Astrocyte of the cerebellum (primary cell): ENCODE data around the gene HSF4.

Experiments used
- DNase-seq: peaks from one replicate; pipeline ENCODE4 v3.0.0-alpha.2; 2011; ENCODE audit warnings: low read depth
- H3K4me3 ChIP-seq: 2 replicates; pipeline ENCODE4 v1.5.1; 2011; ENCODE audit warnings: mild to moderate bottlenecking, low read depth, low read length, moderate library complexity
- in situ Hi-C: cut with HindIII; loops from 2 replicates; pipeline ENCODE4 v1.10.0; 2017; ENCODE audit warnings: low sequenced_read_pairs
- TF ChIP-seq, protein P1 (sequence below): IDR thresholded peaks from 2 replicates; pipeline ENCODE4 v1.5.1; 2012; ENCODE audit warnings: low read length, low read depth, moderate library complexity, mild to moderate bottlenecking; ENCODE audit errors: missing control alignments

HSF4 gene

DNA sequence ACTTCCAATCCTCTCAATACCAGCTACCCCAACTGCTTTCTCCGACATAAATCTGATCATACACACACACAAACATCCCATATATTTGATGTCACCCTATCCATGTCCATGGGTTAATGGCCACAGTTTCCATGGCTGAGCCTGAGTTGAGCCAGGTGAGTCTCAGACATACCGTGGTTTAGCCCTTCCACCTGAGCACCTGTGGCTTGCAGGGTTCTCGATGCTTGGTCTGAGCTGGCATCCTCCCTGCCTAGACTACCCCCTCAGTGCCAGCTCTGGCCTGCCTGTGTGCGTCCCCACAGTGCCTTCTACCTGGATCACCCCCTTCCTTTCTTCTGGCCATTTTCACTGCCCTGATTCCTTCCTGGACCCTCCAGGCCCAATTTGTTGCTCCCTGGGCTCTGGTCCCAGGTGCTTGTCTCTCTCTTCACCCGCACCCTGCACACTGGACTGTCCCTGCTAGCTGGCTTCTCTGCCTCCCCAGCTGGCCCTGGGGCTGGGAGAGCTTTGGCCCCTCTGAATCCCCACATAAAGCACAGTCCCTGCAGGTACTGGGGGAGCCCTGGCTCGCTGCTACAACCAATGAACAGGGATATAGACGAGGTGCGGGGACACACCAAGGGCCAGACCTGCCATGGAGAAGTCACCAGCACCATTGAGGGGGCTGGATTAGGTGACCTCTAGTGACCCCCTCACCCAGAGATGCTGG lies 41.7 kb downstream of the HSF4 start:
- DNase-seq = no peak
- TF ChIP-seq, protein P1, sequence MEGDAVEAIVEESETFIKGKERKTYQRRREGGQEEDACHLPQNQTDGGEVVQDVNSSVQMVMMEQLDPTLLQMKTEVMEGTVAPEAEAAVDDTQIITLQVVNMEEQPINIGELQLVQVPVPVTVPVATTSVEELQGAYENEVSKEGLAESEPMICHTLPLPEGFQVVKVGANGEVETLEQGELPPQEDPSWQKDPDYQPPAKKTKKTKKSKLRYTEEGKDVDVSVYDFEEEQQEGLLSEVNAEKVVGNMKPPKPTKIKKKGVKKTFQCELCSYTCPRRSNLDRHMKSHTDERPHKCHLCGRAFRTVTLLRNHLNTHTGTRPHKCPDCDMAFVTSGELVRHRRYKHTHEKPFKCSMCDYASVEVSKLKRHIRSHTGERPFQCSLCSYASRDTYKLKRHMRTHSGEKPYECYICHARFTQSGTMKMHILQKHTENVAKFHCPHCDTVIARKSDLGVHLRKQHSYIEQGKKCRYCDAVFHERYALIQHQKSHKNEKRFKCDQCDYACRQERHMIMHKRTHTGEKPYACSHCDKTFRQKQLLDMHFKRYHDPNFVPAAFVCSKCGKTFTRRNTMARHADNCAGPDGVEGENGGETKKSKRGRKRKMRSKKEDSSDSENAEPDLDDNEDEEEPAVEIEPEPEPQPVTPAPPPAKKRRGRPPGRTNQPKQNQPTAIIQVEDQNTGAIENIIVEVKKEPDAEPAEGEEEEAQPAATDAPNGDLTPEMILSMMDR = no peak
- no peak overlapping the region for H3K4me3 ChIP-seq
- in situ Hi-C loops = no loop called here

DNA sequence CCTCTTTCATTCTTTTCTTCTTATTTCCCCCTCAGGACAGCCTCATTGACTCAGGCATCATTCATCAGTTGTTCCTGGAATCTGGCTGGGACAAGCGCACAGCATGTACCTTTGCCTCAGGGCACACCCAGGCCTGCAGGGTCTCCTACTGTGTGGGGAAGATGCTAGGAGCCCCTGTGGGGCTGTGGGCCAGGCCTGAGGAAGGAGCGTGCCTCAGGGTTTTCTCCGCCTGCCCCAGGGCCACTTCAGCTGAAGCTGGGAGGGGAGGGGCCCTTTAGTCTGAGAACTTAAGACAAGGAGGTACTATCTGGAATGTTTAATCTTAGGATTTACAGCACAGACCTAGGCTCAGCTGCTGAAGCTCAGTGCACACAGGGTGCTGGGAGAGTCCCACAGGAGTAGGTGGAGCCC lies 42.3 kb downstream of the HSF4 start:
- DNase-seq = no peak
- H3K4me3 ChIP-seq = no peak overlapping the region
- TF ChIP-seq, protein P1 = no peak
- in situ Hi-C loops = no loop called here

DNA sequence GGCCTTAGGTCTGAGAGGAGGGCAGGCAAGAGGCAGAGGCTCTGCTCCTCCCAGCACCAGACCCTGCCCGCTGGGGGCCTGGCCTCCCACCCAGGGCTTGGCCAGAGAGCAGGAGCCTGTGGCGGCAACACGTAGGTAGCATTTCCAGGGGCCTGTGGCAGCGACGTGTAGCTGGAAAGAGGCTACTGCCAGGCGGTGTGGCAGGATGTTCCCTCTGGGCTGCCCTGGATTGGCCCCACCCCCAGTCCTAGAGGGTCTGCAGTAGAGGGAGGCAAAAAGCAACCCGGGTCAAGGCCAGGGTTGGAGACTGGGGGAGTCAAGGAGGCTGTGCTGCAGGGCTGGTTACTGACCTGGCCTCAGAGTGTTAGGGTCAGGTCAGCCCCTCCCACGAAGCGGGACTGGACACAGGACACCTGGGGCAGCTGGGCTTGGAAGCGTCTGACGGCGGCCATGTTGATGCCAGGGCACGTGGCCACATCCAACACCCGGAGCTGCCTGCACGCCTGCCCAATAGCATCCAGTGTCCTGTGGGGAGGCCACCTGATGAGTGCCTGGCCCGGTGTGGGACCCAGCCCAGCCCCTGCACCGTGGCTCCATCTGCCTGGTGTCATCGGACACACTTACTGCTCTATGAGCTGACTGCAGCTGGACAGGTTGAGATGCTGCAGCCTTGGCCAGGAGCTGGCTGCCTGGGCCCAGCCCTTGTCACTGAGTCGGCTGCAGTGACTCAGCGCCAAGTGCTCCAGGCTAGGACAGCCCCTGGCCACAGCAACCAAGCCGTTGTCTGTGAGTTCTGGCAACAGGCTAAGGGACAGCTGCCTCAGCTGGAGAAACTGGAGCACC lies 42.9 kb downstream of the HSF4 start:
- TF ChIP-seq, protein P1 = no peak
- H3K4me3 ChIP-seq = no peak overlapping the region
- in situ Hi-C loops = no loop called here
- no peak for DNase-seq

DNA sequence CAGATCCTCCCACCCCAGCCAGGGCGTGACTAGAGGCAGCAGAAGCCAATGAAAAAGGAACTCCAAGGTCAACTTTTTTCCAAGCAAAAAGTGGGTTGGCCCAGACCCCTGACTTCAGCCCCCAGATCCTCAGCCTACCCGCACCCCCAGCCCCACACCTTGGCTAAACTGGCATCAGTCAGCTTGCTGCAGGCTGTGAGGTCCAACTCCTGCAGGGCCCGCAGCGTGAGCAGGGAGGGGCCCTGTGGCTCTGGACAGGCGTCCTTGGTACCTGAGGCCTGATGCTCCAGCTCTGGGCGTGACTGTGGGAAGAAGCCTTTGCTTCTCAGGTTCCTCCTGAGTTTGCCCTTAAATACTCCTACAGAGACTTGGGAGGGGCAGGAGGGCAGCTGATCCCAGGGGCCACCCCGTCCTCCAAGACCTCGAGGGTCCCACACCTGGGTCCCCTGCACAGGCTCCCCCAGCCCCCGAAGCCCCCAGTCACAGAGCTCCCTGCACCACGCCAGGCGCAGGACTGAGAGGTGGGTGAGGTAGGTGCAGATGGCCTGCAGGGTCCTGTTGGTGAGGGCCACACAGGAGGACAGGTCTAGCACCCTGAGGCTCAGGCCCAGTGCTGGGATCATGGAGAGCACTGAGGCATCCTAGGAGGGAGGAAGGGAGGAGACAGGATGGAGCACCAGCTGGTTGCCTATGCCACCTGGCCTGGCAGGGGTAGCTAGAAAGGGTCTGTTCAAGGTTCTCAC lies 43.8 kb downstream of the HSF4 start:
- no peak overlapping the region for H3K4me3 ChIP-seq
- TF ChIP-seq, protein P1 = no peak
- DNase-seq = no peak
- in situ Hi-C loops = no loop called here

DNA sequence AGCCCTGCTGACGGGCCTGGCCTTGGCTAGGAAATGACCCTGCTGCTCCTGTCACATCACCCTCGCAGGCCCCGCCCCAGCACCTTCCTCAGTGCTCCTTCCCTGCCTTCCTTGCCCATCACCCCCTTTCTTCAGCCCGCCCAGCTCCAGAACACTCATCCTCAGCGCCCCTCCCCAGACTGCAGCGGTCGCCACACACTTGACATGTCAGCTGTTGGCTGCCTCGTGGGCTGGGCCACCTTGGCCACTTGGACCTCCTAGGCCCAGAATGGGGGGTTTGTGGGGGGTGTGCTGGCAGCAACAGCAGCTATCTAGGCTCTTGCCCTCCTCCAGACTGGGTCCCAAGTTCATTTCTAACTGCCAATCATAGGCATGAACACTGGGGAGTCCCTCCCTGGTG lies 45.0 kb downstream of the HSF4 start:
- TF ChIP-seq, protein P1 = no peak
- DNase-seq = no peak
- in situ Hi-C loops = no loop called here
- no peak overlapping the region for H3K4me3 ChIP-seq
